ENCODE data around the gene AR.
A peak's percentile ranks its signal among the peaks of the same experiment; 100 is the strongest.

AR gene, protein sequence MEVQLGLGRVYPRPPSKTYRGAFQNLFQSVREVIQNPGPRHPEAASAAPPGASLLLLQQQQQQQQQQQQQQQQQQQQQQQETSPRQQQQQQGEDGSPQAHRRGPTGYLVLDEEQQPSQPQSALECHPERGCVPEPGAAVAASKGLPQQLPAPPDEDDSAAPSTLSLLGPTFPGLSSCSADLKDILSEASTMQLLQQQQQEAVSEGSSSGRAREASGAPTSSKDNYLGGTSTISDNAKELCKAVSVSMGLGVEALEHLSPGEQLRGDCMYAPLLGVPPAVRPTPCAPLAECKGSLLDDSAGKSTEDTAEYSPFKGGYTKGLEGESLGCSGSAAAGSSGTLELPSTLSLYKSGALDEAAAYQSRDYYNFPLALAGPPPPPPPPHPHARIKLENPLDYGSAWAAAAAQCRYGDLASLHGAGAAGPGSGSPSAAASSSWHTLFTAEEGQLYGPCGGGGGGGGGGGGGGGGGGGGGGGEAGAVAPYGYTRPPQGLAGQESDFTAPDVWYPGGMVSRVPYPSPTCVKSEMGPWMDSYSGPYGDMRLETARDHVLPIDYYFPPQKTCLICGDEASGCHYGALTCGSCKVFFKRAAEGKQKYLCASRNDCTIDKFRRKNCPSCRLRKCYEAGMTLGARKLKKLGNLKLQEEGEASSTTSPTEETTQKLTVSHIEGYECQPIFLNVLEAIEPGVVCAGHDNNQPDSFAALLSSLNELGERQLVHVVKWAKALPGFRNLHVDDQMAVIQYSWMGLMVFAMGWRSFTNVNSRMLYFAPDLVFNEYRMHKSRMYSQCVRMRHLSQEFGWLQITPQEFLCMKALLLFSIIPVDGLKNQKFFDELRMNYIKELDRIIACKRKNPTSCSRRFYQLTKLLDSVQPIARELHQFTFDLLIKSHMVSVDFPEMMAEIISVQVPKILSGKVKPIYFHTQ

DNA sequence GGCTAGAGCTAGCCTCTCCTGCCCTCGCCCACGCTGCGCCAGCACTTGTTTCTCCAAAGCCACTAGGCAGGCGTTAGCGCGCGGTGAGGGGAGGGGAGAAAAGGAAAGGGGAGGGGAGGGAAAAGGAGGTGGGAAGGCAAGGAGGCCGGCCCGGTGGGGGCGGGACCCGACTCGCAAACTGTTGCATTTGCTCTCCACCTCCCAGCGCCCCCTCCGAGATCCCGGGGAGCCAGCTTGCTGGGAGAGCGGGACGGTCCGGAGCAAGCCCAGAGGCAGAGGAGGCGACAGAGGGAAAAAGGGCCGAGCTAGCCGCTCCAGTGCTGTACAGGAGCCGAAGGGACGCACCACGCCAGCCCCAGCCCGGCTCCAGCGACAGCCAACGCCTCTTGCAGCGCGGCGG is at the start of gene AR:
TSS of gene AR (plus strand) at position 204 of the 400 bp plus-strand sequence. CDS start 1,126 bp downstream, outside the sequence.
- peak; percentile 89 for DNase-seq

DNA sequence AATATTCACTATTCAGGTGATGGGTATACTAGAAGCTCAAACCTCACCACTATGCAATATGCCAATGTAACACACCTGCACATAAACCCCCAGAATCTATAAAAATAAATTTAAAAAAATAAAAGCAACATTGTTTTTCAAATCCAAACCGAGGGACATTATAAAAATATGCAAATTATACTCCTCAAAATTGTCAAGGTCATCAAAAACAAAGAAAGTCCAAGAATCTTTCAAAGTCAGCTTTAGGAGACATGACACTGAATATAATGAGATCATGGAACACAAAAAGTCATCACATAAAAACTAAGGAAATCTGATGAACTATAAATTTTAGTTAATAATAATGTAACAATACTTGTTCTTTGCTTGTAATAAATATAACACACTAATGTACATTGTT is 43.2 kb upstream of the AR start:
- DNase-seq, result no peak

DNA sequence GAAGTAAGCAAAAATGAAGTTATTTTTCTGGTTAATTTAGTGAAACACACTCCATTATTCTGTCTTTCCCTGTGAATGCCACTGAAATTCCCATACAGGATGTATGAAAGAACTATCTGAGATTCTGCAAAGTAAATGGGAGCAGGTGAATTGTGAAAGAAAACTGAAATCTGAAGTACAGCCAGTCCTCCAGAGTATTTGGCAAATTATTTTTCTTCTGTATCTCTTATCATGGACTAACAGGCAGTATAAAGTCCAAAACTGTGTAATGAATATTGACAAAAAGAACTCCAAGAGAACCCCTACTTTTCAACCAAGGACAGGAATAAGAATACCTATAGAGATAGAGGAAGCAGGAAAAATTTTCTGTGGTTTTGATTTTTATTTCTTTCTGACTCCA is 40.8 kb upstream of the AR start:
- no peak for DNase-seq

DNA sequence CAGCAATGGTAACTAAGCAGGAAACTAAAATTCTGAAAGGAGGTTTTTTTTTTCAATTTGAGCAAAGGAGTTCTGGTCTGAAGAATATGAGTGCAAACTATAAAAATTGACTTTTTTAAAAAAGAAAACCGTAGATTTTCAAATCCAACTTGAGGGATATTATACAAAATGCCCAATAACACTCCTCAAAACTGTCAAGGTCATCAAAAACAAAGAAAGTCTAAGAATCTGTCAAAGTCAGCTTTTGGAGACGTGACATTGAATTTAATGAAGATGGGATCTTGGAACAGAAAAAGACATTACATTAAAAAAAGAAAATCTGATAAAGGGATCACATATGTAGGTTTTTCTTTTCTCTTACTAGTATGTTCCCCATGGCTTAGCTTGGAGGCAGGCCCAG is 40.4 kb upstream of the AR start:
- DNase-seq, result no peak

DNA sequence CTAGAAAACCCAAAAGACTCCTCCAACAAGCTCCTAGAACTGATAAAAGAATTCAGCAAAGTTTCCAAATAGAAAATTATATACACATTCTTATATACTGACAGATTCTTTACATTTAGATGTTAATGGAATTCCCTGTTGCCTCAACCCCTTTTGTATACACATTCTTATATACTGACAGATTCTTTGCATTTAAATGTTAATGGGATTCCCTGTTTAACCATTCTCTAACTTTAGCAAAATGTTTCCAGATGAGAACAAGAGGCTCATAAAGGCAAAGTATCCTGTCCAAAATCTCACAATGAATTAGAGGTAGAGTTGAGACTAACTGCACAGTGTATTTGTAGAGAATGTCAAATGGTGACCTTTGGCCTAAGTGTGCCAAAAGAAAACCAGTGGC is 23.1 kb upstream of the AR start:
- no peak for DNase-seq

DNA sequence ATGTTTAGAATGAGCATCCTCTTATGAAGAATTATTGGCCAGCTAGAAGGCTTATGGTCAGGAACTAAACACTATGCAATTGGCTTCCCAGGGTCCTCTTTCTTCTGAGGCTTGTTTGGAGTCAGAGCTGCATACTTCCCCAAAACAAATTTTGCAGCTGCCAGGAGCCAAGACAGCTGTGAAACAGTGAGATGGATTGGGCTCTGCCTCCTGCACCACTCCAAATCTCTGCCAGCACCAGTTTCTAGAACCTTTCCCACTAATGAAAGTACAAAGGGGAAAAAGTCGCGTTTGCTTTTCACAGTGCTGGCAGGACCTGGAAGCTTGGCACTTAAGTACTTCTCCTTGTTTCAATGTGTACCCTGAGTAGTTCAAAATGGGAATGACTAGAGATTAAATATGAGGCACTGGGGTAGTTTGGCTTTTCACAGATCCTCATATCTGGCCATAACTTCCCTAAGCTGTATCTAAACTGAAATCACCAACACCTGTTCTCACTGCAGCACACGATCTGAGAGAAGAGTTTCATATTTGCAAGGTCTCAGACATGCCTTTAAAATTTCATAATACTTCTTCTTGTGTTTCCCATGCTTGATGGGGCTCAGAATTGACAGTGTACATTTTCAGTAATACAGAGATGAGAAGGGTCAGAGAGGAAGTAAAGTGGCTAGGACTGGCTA is 20.7 kb upstream of the AR start:
- no peak for DNase-seq

DNA sequence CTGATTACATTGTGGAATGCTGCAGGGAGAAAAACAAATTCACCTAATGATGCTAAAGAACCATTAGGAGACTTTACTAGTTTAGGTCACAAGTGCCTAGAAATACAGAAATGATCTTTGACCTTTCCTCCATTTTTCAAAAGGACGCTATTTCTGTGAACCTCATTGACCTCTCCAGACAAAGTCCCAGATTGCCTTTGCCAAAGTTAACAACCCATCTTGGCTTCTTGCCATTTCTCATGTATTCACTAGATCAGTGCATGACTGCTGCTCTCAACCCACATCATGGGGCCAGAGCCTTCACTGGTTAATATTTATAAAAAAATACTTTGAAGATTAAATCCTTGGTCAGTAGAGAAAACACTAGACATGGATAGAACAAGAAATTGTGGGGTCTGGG is 19.9 kb upstream of the AR start:
- no peak for DNase-seq

DNA sequence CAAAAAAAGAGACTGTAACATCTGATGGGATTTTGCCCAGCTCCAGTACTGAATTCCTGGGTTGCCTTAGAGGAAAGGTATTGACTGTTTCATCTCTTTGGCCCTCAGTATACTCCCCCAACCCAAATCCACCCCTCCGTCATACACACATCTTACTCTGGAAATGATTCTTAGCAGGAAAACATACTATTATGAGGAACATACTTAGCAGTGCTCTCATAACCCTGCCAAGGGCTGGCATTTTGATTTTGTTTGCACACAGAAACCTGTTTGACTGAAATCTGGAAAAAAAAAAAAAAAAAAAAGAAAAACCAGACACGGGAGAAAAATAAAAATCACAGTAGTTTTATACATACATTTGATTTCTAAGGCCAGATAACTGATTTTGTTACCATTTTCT is 19.4 kb upstream of the AR start:
- DNase-seq, result no peak

DNA sequence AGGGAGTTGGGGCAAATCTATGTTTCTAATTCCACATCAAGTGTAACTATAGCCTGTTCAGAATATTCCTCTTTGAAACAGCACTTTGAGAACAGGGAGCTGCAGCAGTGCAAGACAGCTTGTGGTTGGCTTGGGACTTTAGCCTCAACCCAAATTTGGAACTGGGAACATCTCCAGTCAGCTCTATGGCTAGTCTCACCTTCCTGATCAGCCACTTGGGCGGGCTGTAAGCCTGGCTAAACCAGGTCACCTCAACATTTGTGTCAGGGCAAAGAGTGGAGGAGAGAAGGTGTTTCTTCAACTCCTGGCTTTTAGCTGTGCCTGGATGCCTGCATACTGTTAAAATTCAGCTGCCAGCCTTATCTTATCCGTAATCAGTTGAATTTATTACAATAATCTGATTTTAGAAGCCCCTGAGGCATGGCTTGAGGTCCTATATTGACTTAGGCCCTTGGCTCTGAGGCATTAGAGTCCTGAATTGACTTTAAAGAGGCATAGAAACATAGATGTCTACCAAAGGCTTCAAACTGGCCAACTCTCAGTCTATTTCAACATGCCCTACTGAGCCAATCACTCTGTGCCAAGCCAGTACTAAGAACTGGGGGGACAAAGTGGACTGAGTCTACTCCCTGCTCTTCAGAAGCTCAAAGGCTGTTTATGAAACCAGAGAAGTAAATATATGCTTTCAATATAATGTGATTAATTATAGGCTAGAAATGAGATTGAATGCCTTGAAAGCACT is 18.7 kb upstream of the AR start:
- DNase-seq, result no peak

DNA sequence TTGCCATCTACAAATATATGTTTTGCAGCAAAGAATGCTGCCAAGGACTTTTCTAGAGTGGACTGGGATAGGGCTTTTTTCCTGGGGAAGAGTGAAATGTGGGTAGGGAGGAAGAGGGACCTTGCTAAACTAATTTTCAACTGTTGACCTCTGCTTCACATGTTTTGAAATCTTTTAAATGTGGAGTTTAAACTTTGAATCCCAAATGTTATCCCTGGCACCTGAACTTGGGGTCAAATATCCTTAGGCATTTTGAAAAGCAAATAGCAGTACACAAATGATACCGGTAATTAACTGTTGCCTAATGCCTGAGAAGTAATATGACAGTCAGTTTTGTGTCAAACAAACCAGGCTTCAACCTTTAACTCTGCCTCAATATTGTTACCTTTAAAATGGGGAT is 7.3 kb upstream of the AR start:
- DNase-seq, result no peak

DNA sequence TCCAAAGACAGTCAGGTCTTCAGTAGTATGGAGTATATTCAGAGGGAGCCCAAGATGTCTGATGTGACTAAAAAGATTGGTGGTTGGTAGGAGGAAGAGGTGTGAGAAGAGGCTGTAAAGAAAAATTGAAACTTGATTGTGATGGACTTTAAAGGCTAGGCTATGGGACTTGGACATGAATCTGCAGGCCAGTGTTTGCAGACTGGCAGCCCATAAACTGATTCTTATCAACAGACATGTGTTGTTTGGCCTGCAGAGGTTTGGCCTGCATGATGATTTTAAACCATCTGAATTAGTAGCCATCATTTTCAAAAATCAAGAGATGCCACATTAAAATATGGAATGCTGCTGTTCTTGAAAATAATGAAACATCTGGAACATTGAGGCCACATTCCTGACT is 5.4 kb upstream of the AR start:
- no peak for DNase-seq

DNA sequence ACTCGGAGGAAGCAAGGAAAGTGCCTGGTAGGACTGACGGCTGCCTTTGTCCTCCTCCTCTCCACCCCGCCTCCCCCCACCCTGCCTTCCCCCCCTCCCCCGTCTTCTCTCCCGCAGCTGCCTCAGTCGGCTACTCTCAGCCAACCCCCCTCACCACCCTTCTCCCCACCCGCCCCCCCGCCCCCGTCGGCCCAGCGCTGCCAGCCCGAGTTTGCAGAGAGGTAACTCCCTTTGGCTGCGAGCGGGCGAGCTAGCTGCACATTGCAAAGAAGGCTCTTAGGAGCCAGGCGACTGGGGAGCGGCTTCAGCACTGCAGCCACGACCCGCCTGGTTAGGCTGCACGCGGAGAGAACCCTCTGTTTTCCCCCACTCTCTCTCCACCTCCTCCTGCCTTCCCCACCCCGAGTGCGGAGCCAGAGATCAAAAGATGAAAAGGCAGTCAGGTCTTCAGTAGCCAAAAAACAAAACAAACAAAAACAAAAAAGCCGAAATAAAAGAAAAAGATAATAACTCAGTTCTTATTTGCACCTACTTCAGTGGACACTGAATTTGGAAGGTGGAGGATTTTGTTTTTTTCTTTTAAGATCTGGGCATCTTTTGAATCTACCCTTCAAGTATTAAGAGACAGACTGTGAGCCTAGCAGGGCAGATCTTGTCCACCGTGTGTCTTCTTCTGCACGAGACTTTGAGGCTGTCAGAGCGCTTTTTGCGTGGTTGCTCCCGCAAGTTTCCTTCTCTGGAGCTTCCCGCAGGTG is 637 bp downstream of the AR start:
- DNase-seq, result peak; percentile 62

DNA sequence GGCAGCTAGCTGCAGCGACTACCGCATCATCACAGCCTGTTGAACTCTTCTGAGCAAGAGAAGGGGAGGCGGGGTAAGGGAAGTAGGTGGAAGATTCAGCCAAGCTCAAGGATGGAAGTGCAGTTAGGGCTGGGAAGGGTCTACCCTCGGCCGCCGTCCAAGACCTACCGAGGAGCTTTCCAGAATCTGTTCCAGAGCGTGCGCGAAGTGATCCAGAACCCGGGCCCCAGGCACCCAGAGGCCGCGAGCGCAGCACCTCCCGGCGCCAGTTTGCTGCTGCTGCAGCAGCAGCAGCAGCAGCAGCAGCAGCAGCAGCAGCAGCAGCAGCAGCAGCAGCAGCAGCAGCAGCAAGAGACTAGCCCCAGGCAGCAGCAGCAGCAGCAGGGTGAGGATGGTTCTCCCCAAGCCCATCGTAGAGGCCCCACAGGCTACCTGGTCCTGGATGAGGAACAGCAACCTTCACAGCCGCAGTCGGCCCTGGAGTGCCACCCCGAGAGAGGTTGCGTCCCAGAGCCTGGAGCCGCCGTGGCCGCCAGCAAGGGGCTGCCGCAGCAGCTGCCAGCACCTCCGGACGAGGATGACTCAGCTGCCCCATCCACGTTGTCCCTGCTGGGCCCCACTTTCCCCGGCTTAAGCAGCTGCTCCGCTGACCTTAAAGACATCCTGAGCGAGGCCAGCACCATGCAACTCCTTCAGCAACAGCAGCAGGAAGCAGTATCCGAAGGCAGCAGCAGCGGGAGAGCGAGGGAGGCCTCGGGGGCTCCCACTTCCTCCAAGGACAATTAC is 1.4 kb downstream of the AR start:
- DNase-seq, result peak; percentile 70

DNA sequence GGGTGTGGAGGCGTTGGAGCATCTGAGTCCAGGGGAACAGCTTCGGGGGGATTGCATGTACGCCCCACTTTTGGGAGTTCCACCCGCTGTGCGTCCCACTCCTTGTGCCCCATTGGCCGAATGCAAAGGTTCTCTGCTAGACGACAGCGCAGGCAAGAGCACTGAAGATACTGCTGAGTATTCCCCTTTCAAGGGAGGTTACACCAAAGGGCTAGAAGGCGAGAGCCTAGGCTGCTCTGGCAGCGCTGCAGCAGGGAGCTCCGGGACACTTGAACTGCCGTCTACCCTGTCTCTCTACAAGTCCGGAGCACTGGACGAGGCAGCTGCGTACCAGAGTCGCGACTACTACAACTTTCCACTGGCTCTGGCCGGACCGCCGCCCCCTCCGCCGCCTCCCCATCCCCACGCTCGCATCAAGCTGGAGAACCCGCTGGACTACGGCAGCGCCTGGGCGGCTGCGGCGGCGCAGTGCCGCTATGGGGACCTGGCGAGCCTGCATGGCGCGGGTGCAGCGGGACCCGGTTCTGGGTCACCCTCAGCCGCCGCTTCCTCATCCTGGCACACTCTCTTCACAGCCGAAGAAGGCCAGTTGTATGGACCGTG is 2.2 kb downstream of the AR start:
- peak; percentile 65 for DNase-seq

DNA sequence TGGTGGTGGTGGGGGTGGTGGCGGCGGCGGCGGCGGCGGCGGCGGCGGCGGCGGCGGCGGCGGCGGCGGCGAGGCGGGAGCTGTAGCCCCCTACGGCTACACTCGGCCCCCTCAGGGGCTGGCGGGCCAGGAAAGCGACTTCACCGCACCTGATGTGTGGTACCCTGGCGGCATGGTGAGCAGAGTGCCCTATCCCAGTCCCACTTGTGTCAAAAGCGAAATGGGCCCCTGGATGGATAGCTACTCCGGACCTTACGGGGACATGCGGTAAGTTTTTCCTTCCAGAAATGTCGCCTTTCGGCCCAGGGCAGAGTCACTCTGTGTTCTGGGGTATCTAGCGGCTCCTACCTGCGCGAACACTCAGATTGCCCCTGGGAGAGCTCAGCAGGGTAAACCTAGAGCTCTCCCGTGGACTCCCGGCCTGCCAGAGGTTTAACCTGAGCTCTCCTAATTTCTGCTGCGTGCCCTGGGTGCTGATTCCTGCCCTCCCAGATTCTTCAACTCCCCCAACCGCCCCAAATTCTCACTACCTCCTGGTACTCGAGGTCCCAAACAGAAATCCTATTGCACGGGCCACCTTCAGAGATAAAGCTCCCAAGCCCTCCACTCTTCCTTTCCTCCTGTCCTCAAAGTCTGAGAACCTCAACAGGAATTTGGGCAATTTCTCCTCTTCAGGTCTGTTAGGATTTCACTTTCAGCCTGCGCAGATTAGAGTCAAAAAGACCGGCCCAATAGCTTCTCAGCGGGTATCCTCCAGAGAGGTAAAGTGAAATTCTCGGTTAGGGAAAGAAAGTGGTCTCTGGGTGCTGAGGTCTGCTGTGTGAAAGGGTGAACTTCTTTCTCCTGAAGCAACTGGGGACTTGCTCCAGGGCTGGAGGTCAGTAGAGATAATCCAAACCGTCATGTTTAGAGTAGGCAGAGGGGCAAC is 2.9 kb downstream of the AR start:
- peak; percentile 47 for DNase-seq

DNA sequence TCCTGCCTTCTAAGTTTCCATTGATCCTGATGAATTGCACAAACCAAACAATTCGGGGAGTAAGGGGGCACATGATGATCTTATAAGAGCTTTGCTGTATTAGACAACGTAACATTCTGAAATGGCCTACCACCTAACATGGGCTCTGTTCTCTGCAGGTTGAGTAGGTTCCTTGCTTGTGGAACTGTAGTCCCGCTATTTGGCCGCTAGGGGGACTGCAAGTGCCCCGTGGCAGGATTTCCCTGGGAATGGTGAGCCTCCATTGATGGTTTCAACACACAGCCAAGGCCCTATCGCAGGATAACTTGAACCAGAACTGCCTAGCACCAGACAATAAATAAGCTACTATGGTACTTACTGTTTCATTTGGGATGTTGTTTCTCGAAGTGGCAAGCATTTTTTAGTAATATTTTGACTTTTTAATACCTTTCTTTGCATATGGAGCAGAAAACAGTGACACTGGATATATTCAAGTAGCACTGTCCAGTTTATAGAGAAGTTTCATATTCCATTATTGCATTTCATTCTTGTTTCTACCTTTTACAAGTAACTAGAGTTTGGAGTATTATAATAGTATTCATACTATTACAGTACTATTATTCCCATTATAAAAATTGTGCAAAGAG is 11.9 kb downstream of the AR start:
- DNase-seq, result peak; percentile 58

DNA sequence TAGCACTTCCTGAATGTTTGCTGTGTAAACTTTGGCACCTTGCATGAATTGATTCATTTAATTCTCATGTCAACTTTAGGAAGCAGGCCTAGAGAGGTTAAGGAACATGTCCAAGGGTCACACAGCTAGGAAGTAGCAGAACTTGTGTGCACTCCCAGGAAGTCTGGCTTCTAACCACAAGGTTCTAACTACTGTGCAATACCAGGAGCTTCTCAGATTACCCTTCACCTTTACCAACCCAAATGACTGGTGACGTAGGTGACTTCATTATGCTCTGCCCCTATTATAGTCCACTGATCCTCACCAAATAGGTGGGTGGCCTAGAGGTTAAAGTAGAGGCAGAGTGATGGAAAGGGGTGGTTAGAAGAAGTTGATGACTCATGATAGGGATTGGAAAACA is 14.4 kb downstream of the AR start:
- DNase-seq, result no peak

DNA sequence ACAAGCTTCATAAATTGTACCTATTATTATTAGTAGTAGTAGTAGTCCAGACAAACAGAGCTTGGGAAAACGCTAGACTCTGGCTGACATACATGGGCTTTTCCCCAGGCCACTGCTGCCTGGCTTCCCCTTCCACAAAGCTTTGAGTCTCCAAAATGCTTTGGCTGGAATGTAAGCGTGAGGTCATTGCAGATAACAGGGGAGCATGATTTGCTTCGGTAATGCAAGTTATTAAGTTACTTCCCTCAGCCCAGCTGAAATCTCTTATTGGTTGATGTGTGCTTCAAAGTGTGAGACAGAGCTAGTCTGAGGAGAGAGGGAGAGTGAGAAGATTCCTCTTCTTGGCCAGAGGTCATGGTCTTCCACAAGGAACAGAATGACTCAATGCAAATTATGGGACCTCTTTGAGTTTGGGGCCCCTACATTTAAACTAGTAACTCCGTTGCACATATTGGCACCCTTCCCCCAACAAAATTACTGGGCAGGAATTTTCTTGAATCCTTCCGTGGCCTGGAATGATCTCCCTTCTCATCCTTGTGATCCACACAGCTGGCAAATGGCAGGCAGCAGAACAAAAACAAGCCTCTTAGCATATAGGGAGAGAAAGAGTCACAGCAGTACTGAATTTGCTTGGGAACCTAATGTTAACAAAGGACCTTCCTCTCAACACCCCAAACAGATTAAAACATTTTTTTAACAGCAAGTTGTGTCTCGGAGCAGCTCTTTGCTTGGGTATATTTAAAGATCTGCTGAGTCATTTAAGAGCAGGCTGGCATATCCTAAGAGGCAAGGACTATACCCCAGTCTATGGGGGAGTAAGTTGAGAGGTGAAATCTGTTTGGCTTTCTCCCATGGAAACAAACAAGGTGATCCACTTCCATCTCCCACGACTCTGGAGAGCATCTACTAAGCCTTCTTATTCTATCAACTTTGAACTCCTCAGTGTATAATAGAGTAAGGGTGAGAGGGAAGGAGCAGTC is 19.9 kb downstream of the AR start:
- no peak for DNase-seq
